Smooth muscle cell (in vitro differentiated cells): ENCODE measurements around the gene TBC1D22B. TPM values are rescaled to one million over a fixed set of nuclear protein-coding genes. Genes with fewer than 3 reads are reported as not detected.

Source experiments
- DNase-seq: peaks from one replicate; lab custom pipeline; 2025; ENCODE audit not compliant: unreplicated experiment; lab: John Stamatoyannopoulos, UW
- H2AFZ ChIP-seq: fragments of 200-600 bp; sonication (generic); 2 replicates; pipeline ENCODE4 v1.6.0; 2016; ENCODE audit warnings: antibody characterized with exemption, low read depth, mild to moderate bottlenecking
- H3F3A ChIP-seq: fragments of 200-600 bp; sonication (generic); 2 replicates; pipeline ENCODE4 v1.6.0; 2017; ENCODE audit warnings: antibody characterized with exemption, low read depth
- H3K27ac ChIP-seq: fragments of 200-600 bp; sonication (generic); 2 replicates; pipeline ENCODE4 v1.5.1; 2016; ENCODE audit warnings: low read depth, mild to moderate bottlenecking
- H3K27me3 ChIP-seq: fragments of 200-600 bp; sonication (generic); 2 replicates; pipeline ENCODE4 v1.6.1; 2016; ENCODE audit warnings: low read depth, mild to moderate bottlenecking
- H3K36me3 ChIP-seq: fragments of 200-600 bp; sonication (generic); 2 replicates; pipeline ENCODE4 v1.5.1; 2016; ENCODE audit warnings: low read depth
- H3K4me1 ChIP-seq: fragments of 200-600 bp; sonication (generic); 2 replicates; pipeline ENCODE4 v1.5.1; 2016; ENCODE audit warnings: low read depth
- H3K4me2 ChIP-seq: fragments of 200-600 bp; sonication (generic); 2 replicates; pipeline ENCODE4 v1.6.0; 2016; ENCODE audit warnings: mild to moderate bottlenecking
- H3K4me3 ChIP-seq: fragments of 200-600 bp; sonication (generic); 2 replicates; pipeline ENCODE4 v1.5.1; 2016; ENCODE audit warnings: mild to moderate bottlenecking
- H3K79me2 ChIP-seq: fragments of 200-600 bp; sonication (generic); 2 replicates; pipeline ENCODE4 v1.6.0; 2016; ENCODE audit warnings: low read depth, mild to moderate bottlenecking
- H3K9ac ChIP-seq: fragments of 200-600 bp; sonication (generic); 2 replicates; pipeline ENCODE4 v1.6.0; 2016; ENCODE audit warnings: low read depth
- H3K9me3 ChIP-seq: fragments of 200-600 bp; sonication (generic); replicated peaks from 2 replicates; pipeline ENCODE4 v1.5.1; 2016; ENCODE audit warnings: low read depth
- H4K20me1 ChIP-seq: fragments of 200-600 bp; sonication (generic); 2 replicates; pipeline ENCODE4 v1.6.0; 2016; ENCODE audit warnings: low read depth
- WGBS: methylation state at CpG from one replicate; pipeline ENCODE4 v1.1.7; 2016; ENCODE audit warnings: low lambda C conversion rate; 5-methylcytosine and 5-hydroxymethylcytosine counted together
- polyA plus RNA-seq: library from polyadenylated mRNA; unstranded; fragments of >200 nt; fragmentation: Nextera tagmentation; extraction: Ambion mirVana; gene quantifications from 2 replicates; pipeline ENCODE4 v1.2.1, GENCODE V29; 2016
- total RNA-seq: library from RNA; depleted of rRNA; stranded (reverse); fragments of >200 nt; gene quantifications from 2 replicates; pipeline ENCODE4 v1.2.3, GENCODE V29; 2014
- TF ChIP-seq, protein P1 (sequence below): fragments of 200-600 bp; sonication (generic); IDR thresholded peaks from 2 replicates; pipeline ENCODE4 v1.5.1; 2017; ENCODE audit warnings: borderline replicate concordance, mild to moderate bottlenecking, antibody characterized with exemption; ENCODE audit not compliant: insufficient read depth, poor library complexity, severe bottlenecking

The TBC1D22B gene
- total and polyA plus RNA-seq, 2 experiments from 2014 or later = 5.6 to 7.2 TPM

- H3K79me2 ChIP-seq = no peaks in the 10 kb centered on the region
Measured at GRCh38 chr6:37243816-37244370, 13.7 kb upstream of the TBC1D22B start.

GRCh38 chr6:37244430-37245310, 12.9 kb upstream of the TBC1D22B start:
- no peaks in the 10 kb centered on the region for H3K27me3 ChIP-seq
- 85% methylated on average over 6 of the region's 6 CpGs for WGBS
- H3K9ac ChIP-seq = no peak overlapping the region
- peak overlapping the region; percentile 94 for H3K27ac ChIP-seq
- no peaks in the 10 kb centered on the region for H3K36me3 ChIP-seq
- no peak overlapping the region for H3K4me2 ChIP-seq
- DNase-seq = no peak
- H3K4me1 ChIP-seq = peaks cover 6% of the 10 kb centered on the region
- TF ChIP-seq, protein P1, sequence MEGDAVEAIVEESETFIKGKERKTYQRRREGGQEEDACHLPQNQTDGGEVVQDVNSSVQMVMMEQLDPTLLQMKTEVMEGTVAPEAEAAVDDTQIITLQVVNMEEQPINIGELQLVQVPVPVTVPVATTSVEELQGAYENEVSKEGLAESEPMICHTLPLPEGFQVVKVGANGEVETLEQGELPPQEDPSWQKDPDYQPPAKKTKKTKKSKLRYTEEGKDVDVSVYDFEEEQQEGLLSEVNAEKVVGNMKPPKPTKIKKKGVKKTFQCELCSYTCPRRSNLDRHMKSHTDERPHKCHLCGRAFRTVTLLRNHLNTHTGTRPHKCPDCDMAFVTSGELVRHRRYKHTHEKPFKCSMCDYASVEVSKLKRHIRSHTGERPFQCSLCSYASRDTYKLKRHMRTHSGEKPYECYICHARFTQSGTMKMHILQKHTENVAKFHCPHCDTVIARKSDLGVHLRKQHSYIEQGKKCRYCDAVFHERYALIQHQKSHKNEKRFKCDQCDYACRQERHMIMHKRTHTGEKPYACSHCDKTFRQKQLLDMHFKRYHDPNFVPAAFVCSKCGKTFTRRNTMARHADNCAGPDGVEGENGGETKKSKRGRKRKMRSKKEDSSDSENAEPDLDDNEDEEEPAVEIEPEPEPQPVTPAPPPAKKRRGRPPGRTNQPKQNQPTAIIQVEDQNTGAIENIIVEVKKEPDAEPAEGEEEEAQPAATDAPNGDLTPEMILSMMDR = no peak
- no peaks in the 10 kb centered on the region for H3K79me2 ChIP-seq
- H2AFZ ChIP-seq = no peak overlapping the region
- H3K9me3 ChIP-seq = no peaks in the 10 kb centered on the region
- H4K20me1 ChIP-seq = no peaks in the 10 kb centered on the region
- no peak overlapping the region for H3K4me3 ChIP-seq
- H3F3A ChIP-seq = peaks cover 28% of the 10 kb centered on the region

More at GRCh38 chr6:37243816-37244370, 13.7 kb upstream of the TBC1D22B start:
- WGBS = 87% methylated on average over 3 of the region's 3 CpGs
- Histone ChIP-seq H4K20me1 (no peaks in the 10 kb centered on the region), H3K9me3 (no peaks in the 10 kb centered on the region), H2AFZ (no peak overlapping the region), H3F3A (peaks cover 35% of the 10 kb centered on the region), H3K36me3 (no peaks in the 10 kb centered on the region), H3K4me1 (peaks cover 9% of the 10 kb centered on the region), H3K27ac (peak overlapping the region; percentile 94), H3K9ac (no peak overlapping the region), H3K4me3 (no peak overlapping the region), H3K4me2 (no peak overlapping the region), H3K27me3 (no peaks in the 10 kb centered on the region)
- DNase-seq = no peak
- TF ChIP-seq, protein P1 = no peak

DNA sequence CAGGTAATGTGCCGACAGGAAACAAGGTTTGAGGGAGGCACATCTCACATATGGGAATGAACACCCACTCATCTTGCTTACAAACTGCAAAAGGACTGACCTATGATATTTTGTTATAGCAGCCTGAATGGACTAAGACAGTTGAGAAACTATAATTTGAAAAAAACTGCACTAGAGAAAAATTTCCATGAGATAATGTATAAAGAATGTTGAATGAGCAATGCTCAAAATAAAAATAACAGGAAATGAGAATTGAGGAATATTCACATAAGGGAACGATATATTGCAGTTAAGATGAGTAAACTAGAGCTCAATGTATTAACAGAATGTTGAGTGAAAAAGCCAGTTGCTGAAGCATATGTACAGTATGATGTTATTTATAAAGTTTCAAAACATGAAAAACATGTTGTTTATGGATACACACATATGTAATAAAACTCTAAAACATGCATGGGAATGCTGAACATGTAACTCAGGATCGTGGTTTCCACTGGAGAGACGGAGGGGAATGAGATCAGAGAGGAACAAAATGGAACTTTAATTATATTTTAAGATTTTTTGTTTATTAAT, 6.3 kb upstream of the TBC1D22B start:
- Histone ChIP-seq H2AFZ (no peak overlapping the region), H3K9me3 (no peaks in the 10 kb centered on the region), H3K79me2 (no peaks in the 10 kb centered on the region), H3K27ac (no peak overlapping the region), H4K20me1 (no peaks in the 10 kb centered on the region), H3F3A (no peaks in the 10 kb centered on the region), H3K9ac (no peak overlapping the region), H3K36me3 (no peaks in the 10 kb centered on the region), H3K4me2 (no peak overlapping the region), H3K4me3 (no peak overlapping the region), H3K4me1 (no peaks in the 10 kb centered on the region), H3K27me3 (no peaks in the 10 kb centered on the region)
- TF ChIP-seq, protein P1 = no peak
- WGBS = 78% methylated on average over 4 of the region's 4 CpGs
- no peak for DNase-seq
